CD14-positive monocyte (primary cell): ENCODE measurements around the gene MKLN1. TPM values are rescaled to one million over a fixed set of nuclear protein-coding genes. Genes with fewer than 3 reads are reported as not detected.

ENCODE experiments used
- DNase-seq, 3 donors: peaks; one replicate each; pipeline ENCODE4 v3.0.0-alpha.2; 2011 to 2022
- H2AFZ ChIP-seq: 2 replicates; pipeline ENCODE4 v1.6.0; 2012; ENCODE audit warnings: mild to moderate bottlenecking, low read depth, low read length, inconsistent platforms; ENCODE audit not compliant: insufficient read depth, poor library complexity, severe bottlenecking
- H3K27ac ChIP-seq, 2 donors: 1 replicate in 1 of 2; 2 replicates in 1 of 2; pipeline ENCODE4 v1.5.1; 2012 to 2013; ENCODE audit warnings: low read length in 2 of 2, control low read depth in 1 of 2, inconsistent platforms in 1 of 2, low read depth in 1 of 2, mild to moderate bottlenecking in 1 of 2
- H3K27me3 ChIP-seq, 2 donors: one replicate each; pipeline versions ENCODE4 v1.6.0 to v1.6.1; 2011 to 2013; ENCODE audit warnings: low read length in 2 of 2; ENCODE audit not compliant: control insufficient read depth in 2 of 2, insufficient read depth in 2 of 2
- H3K36me3 ChIP-seq, 2 donors: replicated peaks in 1 of 2; 1 replicate in 1 of 2; 2 replicates in 1 of 2; pipeline versions ENCODE4 v1.5.1 to v1.6.1; 2012 to 2013; ENCODE audit warnings: low read length in 2 of 2, control low read depth in 1 of 2, inconsistent platforms in 1 of 2, mild to moderate bottlenecking in 1 of 2; ENCODE audit not compliant: insufficient read depth in 2 of 2, control insufficient read depth in 1 of 2
- H3K4me1 ChIP-seq, 2 donors: 1 replicate in 1 of 2; 2 replicates in 1 of 2; pipeline versions ENCODE4 v1.5.1 to v1.6.1; 2012 to 2013; ENCODE audit warnings: low read length in 2 of 2, control low read depth in 1 of 2, inconsistent platforms in 1 of 2, mild to moderate bottlenecking in 1 of 2, moderate library complexity in 1 of 2; ENCODE audit not compliant: insufficient read depth in 2 of 2, control insufficient read depth in 1 of 2
- H3K4me2 ChIP-seq: replicated peaks from 2 replicates; pipeline ENCODE3; 2012; ENCODE audit warnings: low read length, moderate library complexity, mild to moderate bottlenecking; ENCODE audit not compliant: poor library complexity, severe bottlenecking; ENCODE audit errors: extremely low read depth
- H3K4me3 ChIP-seq, 3 experiments: fragments of 200-600 bp in 1 of 3; sonication (generic) in 1 of 3; replicated peaks in 1 of 3; 1 replicate in 2 of 3; 2 replicates in 1 of 3; pipeline ENCODE4 v1.5.1; 2011 to 2013; ENCODE audit warnings: low read length in 3 of 3, mild to moderate bottlenecking in 3 of 3, control low read depth in 2 of 3, low read depth in 2 of 3, inconsistent platforms in 1 of 3, moderate library complexity in 1 of 3
- H3K79me2 ChIP-seq: 2 replicates; pipeline ENCODE4 v1.6.0; 2012; ENCODE audit warnings: mild to moderate bottlenecking, control low read depth, inconsistent platforms, low read length, moderate library complexity; ENCODE audit not compliant: insufficient read depth
- H3K9ac ChIP-seq: 2 replicates; pipeline ENCODE4 v1.6.0; 2017; ENCODE audit warnings: low read length, mild to moderate bottlenecking; ENCODE audit not compliant: insufficient read depth, poor library complexity, severe bottlenecking
- H3K9me3 ChIP-seq, 2 donors: replicated peaks in 1 of 2; 1 replicate in 1 of 2; 2 replicates in 1 of 2; pipeline versions ENCODE4 v1.5.1 to v1.6.1; 2012 to 2013; ENCODE audit warnings: low read length in 2 of 2, control low read depth in 1 of 2; ENCODE audit not compliant: control insufficient read depth in 1 of 2, insufficient read depth in 1 of 2
- H4K20me1 ChIP-seq: 2 replicates; pipeline ENCODE4 v1.6.0; 2012; ENCODE audit warnings: mild to moderate bottlenecking, low read length, control low read depth, moderate library complexity; ENCODE audit not compliant: insufficient read depth
- H3K27ac Mint-ChIP-seq, 7 donors: one replicate each; pipeline ENCODE4 v1.8.0; 2020; ENCODE audit warnings: mild to moderate bottlenecking in 7 of 7, mixed read lengths in 7 of 7, moderate library complexity in 6 of 7, inconsistent platforms in 2 of 7
- H3K27me3 Mint-ChIP-seq, 3 donors: one replicate each; pipeline ENCODE4 v1.8.0; 2021 to 2022; ENCODE audit warnings: low read depth in 3 of 3, mild to moderate bottlenecking in 3 of 3, mixed read lengths in 3 of 3, moderate library complexity in 3 of 3, inconsistent platforms in 1 of 3
- H3K36me3 Mint-ChIP-seq, 2 donors: one replicate each; pipeline ENCODE4 v1.8.0; 2020; ENCODE audit warnings: mixed read lengths in 2 of 2, inconsistent platforms in 1 of 2, mild to moderate bottlenecking in 1 of 2
- H3K4me1 Mint-ChIP-seq: one replicate; pipeline ENCODE4 v1.8.0; 2020; ENCODE audit warnings: mild to moderate bottlenecking, mixed read lengths
- H3K4me3 Mint-ChIP-seq, 2 donors: one replicate each; pipeline ENCODE4 v1.8.0; 2020; ENCODE audit warnings: mild to moderate bottlenecking in 2 of 2, mixed read lengths in 2 of 2, moderate library complexity in 1 of 2
- H3K9me3 Mint-ChIP-seq, 7 donors: one replicate each; pipeline ENCODE4 v1.8.0; 2020 to 2022; ENCODE audit warnings: mixed read lengths in 7 of 7, mild to moderate bottlenecking in 6 of 7, moderate library complexity in 6 of 7, inconsistent platforms in 2 of 7
- CTCF ChIP-seq: fragments of 200-600 bp; IDR thresholded peaks from one replicate; pipeline ENCODE4 v1.8.0; 2022; ENCODE audit warnings: antibody characterized with exemption, mild to moderate bottlenecking
- whole genome bisulfite sequencing: methylation state at CpG from one replicate; pipeline ENCODE4 v1.1.5; 2013; ENCODE audit warnings: missing lambda C conversion rate; ENCODE audit not compliant: insufficient coverage; 5-methylcytosine and 5-hydroxymethylcytosine counted together
- intact Hi-C, 2 donors: fragments of 100-400 bp; cut with micrococcal nuclease; formaldehyde crosslinking; loops; one replicate each; pipeline versions ENCODE4 v1.15.0 to v1.15.1; 2023
- polyA plus RNA-seq, 3 donors: library from polyadenylated mRNA; depleted of rRNA in 1 of 3; unstranded in 2 of 3; stranded (reverse) in 1 of 3; fragments of 300-500 nt in 2 of 3; fragments of >200 nt in 1 of 3; fragmentation: Illumina TruSeq in 2 of 3; gene quantifications; 1 replicate in 2 of 3; 2 replicates in 1 of 3; pipeline ENCODE4 v1.2.3, GENCODE V29; 2012 to 2021

MKLN1 gene
- polyA plus RNA-seq, 3 donors: 12.2 to 18.5 (median 17.2) TPM

DNA sequence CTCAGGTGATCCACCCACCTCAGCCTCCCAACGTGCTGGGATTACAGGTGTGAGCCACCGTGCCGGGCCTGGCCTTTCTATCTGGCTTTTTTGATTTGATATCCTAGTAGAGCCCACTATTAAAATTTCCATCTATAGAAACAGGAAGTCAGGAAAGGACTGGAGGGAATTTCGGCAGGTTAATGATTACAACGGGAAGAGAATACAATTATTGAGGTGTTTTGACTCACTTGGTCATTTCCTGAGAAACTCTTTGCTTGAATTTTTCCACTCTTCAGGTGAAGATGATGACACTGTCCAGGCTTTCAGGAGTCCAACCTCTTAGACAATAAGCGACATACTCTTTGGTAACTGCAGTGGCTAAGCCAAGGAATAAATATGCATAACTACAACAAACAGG is 1.1 kb upstream of the MKLN1 start:
- Histone ChIP-seq H3K27ac (no peak overlapping the region), H3K9me3 (no peaks in the 10 kb centered on the region), H3K9ac (no peak overlapping the region), H3K4me1 (peaks cover 32 to 41% of the 10 kb centered on the region in 2 donors), H3K4me2 (peak overlapping the region; percentile 90), H2AFZ (peak overlapping the region; percentile 94), H3K36me3 (no peaks in the 10 kb centered on the region), H3K27me3 (no peaks in the 10 kb centered on the region), H3K4me3 (peak overlapping the region in 2 of 3 experiments; percentile 69 to 98), H4K20me1 (peaks cover 6% of the 10 kb centered on the region), H3K79me2 (peaks cover 47% of the 10 kb centered on the region)
- H3K4me3 Mint-ChIP-seq: peak overlapping the region in 1 of 2 donors; percentile 100
- WGBS: 100% methylated on average over 1 of the region's 6 CpGs
- DNase-seq: no peak
- H3K9me3 Mint-ChIP-seq: peaks cover 0 to 7% (median 4%) of the 10 kb centered on the region in 7 donors
- no peak for TF ChIP-seq CTCF
- intact Hi-C loops: loop anchor here (5.0 kb wide), 2 partner anchors 89 to 219 kb away; no protein-coding TSS in a partner anchor
- H3K4me1 Mint-ChIP-seq: peaks cover 47% of the 10 kb centered on the region
- peak overlapping the region in 1 of 7 donors; percentile 96 for H3K27ac Mint-ChIP-seq
- H3K36me3 Mint-ChIP-seq: peaks cover 0 to 7% of the 10 kb centered on the region in 2 donors
- H3K27me3 Mint-ChIP-seq: peaks cover 0 to 5% (median 0%) of the 10 kb centered on the region in 3 donors

DNA sequence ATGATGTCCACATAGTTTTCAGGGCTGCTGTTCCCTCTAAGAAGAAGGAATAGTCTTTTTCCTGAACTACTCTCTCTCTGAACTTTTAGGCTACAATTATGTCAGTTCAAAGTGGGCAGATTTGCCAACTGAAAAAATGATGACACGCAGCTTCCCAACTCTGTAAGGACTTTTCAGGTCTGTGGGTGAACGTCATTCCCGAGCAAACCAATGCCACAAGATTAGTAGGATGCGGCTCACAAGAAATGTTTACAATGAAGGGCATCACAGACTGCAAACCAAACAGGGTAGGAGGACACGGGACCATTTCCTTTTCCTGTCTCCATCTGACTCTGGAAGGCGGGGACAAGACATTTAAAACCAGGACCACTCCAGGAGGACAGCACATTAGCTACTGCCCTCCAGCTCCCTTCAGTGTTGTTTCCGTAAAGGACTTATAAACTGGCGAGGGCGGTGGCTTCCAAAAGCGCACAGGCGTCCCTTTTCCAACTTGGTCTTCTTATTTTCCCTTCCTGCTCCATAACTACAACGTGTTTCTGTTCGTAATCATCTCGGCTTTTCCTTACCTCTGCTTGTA is 539 bp upstream of the MKLN1 start:
- peak overlapping the region; percentile 86 to 99 for H3K27ac ChIP-seq
- WGBS: 0% methylated on average over 12 of the region's 14 CpGs
- Mint-ChIP-seq H3K4me1 (peaks cover 48% of the 10 kb centered on the region), H3K4me3 (peak overlapping the region; percentile 99 to 100), H3K27ac (peak overlapping the region; percentile 96 to 100 (median 99)), H3K27me3 (peaks cover 0 to 5% (median 0%) of the 10 kb centered on the region in 3 donors), H3K9me3 (peaks cover 0 to 5% (median 3%) of the 10 kb centered on the region in 7 donors), H3K36me3 (peaks cover 0 to 7% of the 10 kb centered on the region in 2 donors)
- peak overlapping the region; percentile 90 for H3K4me2 ChIP-seq
- H3K4me3 ChIP-seq: peak overlapping the region; percentile 69 to 98 (median 88)
- no peaks in the 10 kb centered on the region for H3K36me3 ChIP-seq
- H3K27me3 ChIP-seq: no peaks in the 10 kb centered on the region
- peaks cover 32 to 41% of the 10 kb centered on the region in 2 donors for H3K4me1 ChIP-seq
- TF ChIP-seq CTCF: no peak
- peak overlapping the region; percentile 94 for H2AFZ ChIP-seq
- no peaks in the 10 kb centered on the region for H3K9me3 ChIP-seq
- DNase-seq: peak; percentile 17 to 24 (median 21)
- H3K9ac ChIP-seq: peak overlapping the region; percentile 100
- peaks cover 53% of the 10 kb centered on the region for H3K79me2 ChIP-seq
- H4K20me1 ChIP-seq: peaks cover 7% of the 10 kb centered on the region
- intact Hi-C loops: loop anchor here (5.0 kb wide), 2 partner anchors 90 to 220 kb away; no protein-coding TSS in a partner anchor
